C4-2B (cell line): ENCODE results near the gene MYO7B.

Experiments
- CTCF ChIP-seq: fragments of 450-650 bp; conservative IDR thresholded peaks from 2 replicates; pipeline ENCODE4 v1.5.1; 2017; ENCODE audit warnings: mild to moderate bottlenecking
- ZFX ChIP-seq: fragments of 450-650 bp; IDR thresholded peaks from 2 replicates; pipeline ENCODE4 v1.6.1; 2017

DNA sequence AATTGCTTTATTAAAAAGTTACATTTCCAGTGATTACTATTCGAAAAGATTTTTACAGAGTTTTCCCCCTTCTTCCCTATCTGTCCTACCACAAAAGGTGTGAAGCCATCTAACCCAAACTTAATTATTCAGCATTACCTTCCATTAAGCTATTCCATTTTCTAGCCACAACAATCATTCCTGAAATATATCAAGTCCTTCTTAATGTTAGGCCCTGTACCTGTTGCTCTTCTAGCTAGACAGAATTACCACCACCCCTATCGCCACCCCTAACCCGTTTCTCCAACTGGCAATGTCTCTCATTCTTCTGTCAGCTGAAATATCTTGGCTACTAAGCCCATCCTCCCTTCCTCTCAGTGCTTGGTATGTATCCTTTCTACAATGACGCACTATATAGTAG lies 23.1 kb upstream of the MYO7B start:
- TF ChIP-seq CTCF (no peak), ZFX (no peak)
